ENCODE measurements around the gene PHIP.

GRCh38 chr6:79117752-79118151 is 39.7 kb upstream of the PHIP start:
- TF ChIP-seq, protein P1, sequence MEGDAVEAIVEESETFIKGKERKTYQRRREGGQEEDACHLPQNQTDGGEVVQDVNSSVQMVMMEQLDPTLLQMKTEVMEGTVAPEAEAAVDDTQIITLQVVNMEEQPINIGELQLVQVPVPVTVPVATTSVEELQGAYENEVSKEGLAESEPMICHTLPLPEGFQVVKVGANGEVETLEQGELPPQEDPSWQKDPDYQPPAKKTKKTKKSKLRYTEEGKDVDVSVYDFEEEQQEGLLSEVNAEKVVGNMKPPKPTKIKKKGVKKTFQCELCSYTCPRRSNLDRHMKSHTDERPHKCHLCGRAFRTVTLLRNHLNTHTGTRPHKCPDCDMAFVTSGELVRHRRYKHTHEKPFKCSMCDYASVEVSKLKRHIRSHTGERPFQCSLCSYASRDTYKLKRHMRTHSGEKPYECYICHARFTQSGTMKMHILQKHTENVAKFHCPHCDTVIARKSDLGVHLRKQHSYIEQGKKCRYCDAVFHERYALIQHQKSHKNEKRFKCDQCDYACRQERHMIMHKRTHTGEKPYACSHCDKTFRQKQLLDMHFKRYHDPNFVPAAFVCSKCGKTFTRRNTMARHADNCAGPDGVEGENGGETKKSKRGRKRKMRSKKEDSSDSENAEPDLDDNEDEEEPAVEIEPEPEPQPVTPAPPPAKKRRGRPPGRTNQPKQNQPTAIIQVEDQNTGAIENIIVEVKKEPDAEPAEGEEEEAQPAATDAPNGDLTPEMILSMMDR (IDR thresholded peaks at IDR 0.05; ENCODE audit: low read depth, low read length, poor library complexity, severe bottlenecking) = no peak
- no peak for TF ChIP-seq EZH2phosphoT487 (IDR thresholded peaks at IDR 0.05; ENCODE audit: borderline replicate concordance, low read length)
